T follicular helper cell (primary cell): ENCODE data around the gene STEAP3.

Source experiments
- DNase-seq: peaks from one replicate; pipeline ENCODE4 v3.0.0-alpha.2; 2020; ENCODE audit warnings: low read depth

Gene STEAP3

DNA sequence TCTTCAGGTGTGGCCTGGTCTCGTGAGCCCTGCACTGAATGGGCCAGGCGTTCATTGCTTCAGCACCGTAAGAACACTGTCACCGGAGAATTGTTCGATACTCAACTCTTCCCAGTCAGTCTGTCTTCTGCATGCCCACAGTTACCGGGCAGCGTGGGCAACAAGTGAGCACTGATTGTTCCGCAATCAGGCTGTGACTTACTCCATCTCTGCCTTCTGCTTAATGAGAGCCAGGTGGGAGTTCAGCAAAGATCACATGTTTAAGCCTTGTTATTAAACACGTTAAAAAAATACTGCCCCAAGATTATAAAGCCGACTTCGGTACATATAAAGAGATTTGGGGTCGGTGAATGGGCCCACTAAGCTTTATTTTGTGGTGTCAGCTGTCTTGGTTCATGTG lies 3.7 kb downstream of the STEAP3 start:
- DNase-seq: no peak

DNA sequence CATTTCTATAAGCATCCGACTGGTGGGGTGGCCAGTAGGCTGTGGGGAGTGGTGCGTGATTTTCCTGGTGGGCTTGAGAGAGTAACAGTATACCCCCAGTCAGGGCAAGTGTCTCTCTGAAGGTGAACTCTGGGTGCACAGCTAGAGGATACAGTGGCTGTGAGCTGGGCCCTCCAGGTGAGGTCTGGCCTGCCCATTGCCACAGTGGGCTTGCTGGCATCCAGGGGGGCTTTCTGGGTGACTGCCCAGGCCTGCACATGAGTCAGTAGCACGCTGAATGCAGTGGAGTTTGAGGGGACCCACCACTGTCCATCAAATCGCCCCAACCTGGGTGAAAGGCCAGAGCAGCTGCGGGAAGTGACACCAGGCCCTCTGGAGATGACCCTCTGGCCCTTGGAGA lies 4.5 kb downstream of the STEAP3 start:
- DNase-seq: no peak

DNA sequence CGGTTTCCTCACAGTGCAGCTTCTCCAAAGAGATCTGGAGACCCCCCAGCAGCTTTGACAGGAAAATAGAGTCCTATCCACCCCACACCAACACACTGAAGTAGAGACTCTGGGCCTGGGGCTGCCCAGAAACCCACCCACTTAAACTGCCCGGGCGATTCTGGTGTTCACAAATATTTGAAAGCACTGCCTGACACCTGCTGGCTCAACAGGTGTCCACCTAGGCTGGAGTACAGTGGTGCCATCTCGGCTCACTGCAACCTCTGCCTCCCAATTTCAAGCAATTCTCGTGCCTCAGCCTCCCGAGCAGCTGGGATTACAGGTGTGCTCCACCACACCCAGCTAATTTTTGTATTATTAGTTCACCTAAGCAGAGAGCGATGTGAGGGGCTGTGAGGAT lies 5.3 kb downstream of the STEAP3 start:
- no peak for DNase-seq

DNA sequence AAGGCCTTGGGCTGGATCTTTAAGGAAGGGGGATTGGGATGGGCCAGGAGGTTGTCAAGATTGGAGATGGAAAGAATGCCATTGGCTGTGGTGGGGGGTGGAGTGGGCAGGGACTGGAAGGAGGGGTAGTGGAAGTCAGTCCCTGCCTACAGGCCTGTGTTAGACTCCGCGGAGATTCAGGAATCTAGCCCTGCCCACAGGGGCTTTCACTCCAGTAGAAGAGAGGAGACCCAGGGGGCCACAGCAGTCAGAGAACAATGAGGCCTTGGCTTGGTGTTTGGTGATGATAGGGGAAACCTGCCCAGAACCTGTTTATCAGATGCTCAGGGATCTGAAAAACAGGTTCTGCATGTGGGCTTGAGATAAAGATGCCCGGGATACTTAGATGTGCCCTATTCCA lies 6.1 kb downstream of the STEAP3 start:
- no peak for DNase-seq

DNA sequence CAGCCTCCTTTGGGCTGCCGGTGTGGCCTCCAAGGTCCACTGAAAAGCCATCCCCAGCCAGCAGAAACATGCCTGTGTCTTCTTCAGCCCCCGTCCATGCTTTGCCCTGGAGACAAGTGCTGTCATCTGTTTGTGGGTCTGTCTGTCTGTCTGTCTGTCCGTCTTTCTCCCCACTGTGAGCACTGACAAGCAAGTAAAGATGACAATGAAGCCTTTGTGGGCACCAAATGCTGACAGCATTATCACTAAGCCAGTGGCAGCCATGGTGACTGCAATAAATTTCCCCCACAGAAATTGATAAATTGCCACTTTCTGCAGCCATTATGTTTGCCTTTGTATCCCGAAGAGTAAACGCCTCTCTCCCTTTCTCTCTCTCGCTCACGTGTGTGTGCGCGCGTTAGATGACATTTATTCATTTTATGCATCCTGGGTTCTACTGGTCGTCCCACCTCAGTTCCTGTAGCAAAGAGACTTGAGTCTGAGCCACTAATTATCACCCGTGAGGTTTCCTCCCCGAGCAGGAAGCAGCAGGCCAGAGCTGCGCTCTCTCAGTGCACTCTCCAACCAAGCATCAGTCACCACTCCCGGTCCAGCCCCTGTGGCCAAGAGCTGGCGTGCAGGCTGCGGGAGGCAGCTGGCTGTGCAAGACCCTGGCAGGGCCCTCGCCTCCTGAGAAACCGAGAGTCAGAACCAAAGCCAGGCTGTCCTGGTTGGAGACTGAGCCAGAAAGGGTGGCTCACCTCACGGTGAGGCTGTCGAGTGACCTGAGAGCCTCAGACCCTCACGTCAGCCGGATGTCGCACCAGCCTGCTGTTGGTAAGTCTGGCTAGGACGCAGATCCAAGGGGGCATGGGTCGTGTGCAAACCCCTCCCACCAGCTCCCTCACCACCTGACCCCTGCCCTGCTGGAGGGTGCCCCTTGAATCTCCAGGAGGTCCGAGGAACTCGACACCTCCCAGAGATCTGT lies 6.9 kb downstream of the STEAP3 start:
- DNase-seq: no peak

DNA sequence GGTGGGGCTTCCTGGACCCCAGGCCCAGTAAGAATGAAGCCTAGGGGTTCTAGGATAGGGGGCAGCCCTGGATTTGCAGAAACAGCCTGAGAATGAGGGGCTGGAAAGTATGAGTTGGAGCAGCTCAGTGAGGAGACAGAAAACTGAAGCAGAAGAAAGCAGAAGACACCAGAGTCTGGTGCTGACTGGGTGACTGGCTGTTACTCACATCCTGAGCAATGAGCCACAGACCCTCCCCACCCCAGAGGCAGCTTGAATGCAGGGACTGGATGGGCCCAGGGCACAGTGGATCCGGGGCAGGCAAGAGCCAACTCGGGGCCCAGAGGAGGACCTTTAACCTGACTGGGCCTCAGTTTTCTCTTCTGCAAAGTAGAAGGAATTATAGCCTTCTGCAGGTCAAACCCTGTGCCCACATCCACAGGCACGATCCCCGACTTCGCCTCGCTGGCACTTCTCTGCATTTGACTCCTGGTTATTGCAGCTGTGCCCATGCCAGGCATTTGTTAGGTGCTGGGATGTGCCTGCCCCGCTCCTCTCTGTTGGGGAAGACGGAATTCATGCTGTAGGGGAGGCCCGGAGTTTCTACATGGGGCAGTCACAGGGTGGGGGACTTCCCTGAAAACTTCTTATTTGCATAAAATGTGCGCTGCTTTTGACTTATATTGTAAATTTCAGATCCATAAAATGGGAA lies 8.5 kb downstream of the STEAP3 start:
- no peak for DNase-seq

DNA sequence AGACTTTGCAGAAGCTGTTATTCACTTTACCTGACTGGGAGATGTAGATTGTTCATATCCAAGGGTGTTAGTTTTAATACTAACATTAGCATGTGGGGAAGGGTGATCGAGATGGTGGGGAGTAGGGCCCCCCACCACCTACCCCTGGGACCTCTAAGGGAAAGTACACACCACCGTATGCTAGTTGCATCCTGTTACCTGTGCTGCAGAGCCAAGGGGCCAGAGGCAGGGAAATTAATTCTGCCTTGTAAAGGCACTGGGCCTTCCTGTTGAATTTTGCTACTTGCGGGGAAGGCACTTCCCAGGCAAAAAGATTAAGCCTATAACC lies 9.0 kb downstream of the STEAP3 start:
- DNase-seq: no peak

DNA sequence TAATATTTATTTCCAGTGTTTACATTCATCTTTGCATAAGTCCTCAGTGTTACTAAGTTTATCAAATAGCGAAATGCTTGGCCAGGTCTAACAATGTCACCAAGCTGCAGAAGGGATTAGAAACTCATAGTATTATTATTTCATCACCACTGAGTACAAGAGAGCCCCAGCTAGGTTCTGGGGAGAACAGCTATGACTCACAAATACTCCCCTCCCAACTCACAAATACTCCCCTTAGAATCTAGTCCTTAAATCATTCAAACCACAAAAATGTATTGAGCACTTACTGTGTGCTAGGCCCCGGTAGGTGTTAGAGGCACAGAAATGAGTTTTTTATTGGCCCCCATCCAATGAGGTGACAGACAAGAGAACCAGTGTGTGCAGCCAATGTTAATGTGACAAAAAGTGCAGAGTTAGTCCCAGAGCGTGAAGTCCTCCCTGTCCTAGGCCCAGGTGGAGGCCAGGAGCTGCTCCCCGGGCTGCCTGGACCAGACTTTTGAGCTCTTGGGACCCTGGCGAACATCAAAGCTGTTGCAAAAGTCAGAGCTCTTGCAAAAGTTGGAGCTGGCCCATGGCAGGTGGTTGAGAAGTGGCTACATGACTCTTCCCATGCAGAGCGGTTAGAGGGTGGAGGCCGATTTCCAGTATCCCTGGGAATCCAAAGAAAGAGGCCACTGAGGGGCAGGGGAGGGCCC lies 9.8 kb downstream of the STEAP3 start:
- DNase-seq: no peak

DNA sequence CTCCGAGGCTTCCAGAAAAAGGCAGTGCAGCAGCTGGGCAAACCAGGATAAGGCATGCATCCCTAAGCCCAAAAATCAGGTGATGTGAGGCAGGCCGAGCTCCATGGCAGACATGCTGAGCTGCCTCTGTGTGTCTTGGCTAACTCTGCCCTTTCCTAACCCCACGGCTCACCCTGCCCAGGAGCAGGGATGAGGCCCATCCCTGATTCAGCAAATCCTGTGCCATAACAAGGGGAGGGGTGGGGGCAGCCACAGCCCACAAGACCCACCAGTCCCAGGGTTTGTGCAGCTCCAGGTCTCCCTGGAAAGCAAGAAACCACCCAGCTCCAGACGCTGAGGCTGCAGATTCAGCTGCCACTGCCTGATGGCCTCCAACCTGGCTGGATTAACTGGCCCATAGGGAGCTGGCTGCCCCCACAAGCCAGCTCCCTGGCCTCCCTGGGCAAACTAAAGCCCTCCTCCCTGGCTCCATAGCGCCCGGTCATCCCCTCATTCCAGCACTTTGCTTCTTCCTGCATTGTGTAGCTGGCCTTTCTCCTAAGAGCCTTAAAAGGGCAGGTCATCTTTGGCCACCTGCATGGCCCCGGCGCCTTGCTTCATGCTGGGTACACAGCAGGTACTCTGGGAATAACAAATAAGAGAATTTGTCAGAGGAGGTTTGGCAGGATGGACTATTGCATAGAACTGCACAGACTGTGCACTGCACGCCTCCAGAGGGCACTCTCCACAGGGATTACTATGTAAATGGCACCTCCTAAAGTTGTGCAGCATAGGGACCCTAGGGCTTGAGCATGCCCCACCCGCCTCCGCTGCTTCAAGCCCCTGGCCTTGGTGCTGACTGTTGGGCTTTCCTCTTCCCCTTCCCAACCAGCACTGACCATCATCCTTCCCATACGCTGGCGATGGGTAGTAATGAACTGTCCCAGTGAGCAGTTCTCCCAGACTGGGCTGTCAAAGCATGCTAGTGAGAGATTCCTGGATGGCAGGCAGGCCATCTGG lies 10.7 kb downstream of the STEAP3 start:
- no peak for DNase-seq

DNA sequence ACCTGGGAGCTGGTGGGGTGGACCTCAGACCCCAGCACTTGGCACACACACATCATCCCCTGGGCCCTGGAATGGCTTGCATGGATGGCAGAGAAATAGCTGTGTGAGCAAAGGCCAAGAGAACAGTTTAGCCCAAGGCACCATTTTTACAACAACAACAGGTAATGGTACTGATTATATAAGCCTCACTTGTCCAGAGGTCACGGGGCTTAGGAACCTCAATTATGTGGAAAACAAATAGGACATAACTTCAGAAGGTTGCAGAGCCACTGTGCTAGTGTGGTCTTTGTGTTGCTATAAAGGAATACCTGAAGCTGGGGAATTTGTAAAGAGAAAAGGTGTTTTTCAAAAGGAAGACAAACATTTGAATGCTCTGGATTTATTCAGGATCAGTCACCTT lies 13.2 kb downstream of the STEAP3 start:
- no peak for DNase-seq

DNA sequence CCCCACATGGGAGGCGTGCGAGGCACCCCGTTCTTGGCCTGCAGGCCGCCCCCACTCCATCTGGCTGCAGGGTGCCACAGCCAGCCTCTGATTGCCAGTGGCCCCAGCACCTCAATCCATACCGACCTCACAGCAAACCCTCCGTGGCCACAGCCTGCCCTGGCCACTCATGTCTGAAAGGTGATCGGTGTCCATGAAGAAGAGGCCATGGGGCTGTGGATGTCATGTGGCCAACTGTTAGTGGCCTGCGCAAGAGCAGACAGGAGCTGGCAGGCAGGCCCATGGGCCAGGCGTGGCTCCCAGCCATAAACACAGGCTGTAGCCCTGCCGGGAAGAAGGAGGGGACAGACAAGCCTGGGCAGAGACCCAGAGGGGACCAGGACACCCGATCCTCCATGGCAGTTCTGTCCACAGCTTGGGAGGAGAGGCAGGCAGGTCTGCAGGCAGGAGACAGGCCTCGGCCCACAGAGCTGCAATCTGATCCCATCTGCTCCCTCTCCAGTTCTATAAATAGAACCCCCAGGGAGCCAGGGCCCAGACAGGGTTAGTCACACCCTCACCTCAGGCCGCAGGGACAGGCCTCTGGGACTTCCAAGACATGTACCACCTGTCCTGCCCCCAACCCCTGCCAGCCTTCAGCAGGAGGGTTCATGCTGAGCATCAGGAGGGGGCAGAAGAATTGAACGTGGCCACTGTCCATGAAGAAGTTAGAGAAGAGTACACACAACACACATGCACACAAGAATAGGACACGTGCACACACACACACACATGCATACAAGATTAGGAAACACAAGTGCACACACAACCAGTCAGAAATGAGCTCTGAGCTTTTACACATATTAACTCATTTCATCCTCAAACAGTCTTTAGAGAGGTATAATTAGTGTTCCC lies 16.9 kb downstream of the STEAP3 start:
- no peak for DNase-seq

DNA sequence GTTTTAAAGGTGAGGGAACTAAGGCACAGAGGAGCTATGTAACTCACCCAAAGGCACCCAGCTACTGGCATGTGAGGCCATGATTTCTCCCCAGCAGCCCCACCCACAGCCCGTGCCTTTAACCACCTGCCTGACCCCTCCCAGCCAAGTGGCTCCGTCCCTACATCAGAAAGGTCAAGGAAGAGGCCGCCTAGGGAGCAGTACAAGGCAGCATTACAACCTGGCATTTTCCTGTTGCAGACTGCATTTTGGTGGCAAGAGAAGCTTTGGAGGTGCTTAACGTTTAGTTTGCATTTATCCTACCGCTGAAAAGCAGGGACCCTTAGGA lies 17.5 kb downstream of the STEAP3 start:
- DNase-seq: no peak

DNA sequence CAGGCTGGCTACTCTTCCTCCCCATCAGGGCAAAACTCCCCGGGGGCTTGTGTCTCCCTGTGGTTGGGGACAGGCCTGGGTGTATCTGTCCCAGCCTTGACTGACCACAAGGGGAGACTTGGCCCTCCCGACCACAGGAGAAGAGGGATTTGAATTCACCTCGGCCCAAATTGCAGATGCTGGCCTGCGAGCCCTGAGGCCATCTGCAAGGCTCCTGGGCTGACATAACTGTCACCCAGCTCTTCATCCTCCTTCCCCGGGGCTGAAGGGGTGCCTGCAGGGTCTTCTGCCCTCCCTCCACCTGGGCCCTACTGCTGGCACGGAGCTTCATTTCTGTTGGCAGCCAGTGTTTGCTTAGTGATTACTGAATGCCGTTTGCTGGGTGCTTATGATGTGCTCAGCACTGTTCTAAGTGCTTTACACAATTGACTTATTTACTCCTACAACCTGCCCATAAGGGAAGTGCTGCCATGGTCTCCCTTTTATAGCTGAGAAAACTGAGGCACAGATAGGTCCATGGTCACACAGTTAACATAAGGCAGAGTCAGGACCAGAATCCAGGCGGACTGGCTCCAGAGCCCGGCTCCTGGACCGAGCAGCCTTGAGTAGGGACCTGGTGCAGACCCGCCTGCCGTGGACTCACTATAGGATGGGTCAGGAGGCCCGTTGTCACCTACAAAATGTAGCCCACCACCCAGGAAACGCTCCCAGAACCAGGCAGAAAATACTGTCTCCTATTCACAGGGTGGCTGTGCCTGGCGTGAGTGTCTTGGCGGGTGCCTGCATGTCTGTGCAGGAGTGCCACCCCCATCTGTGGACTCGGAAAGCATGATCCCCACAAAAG lies 18.9 kb downstream of the STEAP3 start:
- DNase-seq: no peak

DNA sequence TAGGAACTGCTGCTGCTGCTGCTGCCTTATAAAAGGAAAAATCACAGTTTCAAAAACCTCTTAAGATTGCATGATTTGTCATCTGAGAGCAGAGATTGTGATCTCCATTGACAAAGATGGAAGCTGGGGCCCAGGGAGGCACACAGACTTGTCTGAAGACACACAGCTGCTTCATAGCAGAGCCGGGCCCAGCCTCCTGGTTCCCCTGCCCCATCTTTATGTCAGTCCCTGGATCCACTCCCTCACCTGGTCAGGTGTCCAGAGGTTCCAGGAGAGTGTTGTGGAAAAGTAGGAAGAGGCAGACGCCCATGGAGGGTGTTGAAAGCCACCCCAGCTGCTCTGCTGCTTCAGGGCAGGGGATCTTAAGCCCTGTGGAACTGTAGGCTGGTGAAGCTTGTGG lies 20.0 kb downstream of the STEAP3 start:
- no peak for DNase-seq

DNA sequence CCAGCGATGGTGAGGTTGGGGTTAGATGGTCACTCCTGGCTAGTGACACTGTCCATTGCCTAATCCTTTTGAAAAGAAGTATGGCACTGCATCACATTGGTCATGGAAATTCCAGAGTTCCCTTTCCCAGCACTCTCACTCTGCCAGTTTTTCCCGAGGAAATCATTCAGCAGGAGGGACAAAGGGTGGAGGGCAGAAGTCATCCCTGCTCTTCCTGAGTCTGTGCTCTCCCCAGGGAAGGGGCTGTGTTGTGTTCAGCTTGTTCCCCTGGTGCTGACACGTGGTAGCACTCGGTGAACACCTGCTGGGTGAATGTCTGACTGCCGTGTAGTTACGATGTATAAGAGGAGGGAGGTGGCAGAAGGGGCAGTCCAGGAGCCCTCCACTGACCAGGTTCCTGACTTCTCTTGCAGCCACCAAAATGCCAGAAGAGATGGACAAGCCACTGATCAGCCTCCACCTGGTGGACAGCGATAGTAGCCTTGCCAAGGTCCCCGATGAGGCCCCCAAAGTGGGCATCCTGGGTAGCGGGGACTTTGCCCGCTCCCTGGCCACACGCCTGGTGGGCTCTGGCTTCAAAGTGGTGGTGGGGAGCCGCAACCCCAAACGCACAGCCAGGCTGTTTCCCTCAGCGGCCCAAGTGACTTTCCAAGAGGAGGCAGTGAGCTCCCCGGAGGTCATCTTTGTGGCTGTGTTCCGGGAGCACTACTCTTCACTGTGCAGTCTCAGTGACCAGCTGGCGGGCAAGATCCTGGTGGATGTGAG lies 21.6 kb downstream of the STEAP3 start:
- no peak for DNase-seq

DNA sequence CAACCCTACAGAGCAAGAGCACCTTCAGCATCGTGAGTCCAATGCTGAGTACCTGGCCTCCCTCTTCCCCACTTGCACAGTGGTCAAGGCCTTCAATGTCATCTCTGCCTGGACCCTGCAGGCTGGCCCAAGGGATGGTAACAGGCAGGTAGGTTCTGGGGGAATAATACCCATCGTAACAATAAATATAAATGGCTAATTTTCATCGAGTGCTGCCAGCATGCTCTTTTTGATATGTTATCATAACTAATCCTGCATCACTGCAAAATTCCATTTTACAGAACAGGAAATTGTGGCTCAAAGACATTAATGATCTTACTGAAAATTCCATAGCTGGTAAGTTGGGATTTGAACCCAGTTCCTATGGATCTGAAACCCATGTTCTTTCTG lies 22.2 kb downstream of the STEAP3 start:
- no peak for DNase-seq

DNA sequence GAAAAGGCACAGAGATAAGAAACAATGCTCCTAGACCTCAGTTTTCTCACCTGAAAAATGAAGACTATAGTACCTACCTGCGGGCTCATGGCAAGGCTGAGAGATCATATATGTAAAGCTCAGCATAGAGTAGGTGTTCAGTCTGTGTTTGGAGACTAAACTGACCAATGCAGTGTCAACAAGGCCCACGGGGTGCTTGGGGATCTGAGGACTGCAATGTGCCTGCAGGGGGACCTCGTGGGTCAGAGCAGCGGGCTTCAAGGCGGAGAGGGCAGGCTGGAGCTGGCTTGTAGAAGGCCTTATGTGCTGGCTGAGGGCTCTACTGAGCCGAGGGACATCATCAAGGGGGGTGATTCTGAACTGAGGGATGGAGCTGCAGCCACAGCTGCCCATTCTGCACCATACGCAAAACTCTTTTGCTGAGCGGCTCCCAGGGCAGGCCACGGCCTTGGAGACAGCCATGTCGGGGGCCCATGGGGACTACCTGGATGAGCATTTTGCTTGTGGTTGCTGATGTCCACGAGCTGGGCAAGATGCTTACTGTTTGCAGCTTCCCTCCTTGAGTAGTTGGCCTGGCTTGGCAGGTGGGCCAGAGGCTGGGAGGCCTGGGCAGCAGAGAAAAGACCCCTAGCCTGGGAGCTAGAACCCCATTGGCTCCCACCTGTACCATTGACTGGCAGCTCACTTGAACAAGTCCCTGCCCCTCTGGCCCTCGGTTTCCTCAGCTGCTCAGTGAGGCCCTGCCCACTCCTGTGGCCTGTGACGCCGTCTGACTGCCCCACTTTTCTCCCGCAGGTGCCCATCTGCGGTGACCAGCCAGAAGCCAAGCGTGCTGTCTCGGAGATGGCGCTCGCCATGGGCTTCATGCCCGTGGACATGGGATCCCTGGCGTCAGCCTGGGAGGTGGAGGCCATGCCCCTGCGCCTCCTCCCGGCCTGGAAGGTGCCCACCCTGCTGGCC lies 23.5 kb downstream of the STEAP3 start:
- DNase-seq: no peak

DNA sequence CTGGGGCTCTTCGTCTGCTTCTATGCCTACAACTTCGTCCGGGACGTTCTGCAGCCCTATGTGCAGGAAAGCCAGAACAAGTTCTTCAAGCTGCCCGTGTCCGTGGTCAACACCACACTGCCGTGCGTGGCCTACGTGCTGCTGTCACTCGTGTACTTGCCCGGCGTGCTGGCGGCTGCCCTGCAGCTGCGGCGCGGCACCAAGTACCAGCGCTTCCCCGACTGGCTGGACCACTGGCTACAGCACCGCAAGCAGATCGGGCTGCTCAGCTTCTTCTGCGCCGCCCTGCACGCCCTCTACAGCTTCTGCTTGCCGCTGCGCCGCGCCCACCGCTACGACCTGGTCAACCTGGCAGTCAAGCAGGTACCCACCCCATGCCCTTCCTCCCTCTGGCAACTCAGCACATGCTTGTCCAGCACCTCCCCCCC lies 24.2 kb downstream of the STEAP3 start:
- DNase-seq: no peak
